ENCODE results near the gene ESF1.

- TF ChIP-seq CTCF (IDR thresholded peaks at IDR 0.05) (no peak), POLR2AphosphoS5 (IDR thresholded peaks at IDR 0.05) (no peak)
Observed at GRCh38 chr20:13791540-13792459, 7.1 kb upstream of the ESF1 start.

Data from sigmoid colon (tissue), 4 donors.